Parathyroid adenoma (tissue), 2 donors: Measurements from ENCODE around the gene ZNF317.
"Not testable (repeated sequence)": the region's sequence is repeated elsewhere in the genome, so short reads cannot be mapped to it uniquely, and the experiment has no call there.

Experiments used
- H2AFZ ChIP-seq: fragments of 300-600 bp; sonication (generic); one replicate; pipeline ENCODE4 v1.7.0; 2017; ENCODE audit warnings: antibody characterized with exemption, mild to moderate bottlenecking
- H3K27ac ChIP-seq: fragments of 300-600 bp; sonication (generic); one replicate; pipeline ENCODE4 v1.7.0; 2017
- H3K27me3 ChIP-seq: fragments of 300-600 bp; sonication (generic); one replicate; pipeline ENCODE4 v1.7.0; 2017; ENCODE audit warnings: low read length; ENCODE audit not compliant: control insufficient read depth, insufficient read depth
- H3K36me3 ChIP-seq: fragments of 300-600 bp; sonication (generic); one replicate; pipeline ENCODE4 v1.7.0; 2017; ENCODE audit warnings: low read length; ENCODE audit not compliant: control insufficient read depth, insufficient read depth
- H3K4me1 ChIP-seq: fragments of 300-600 bp; sonication (generic); one replicate; pipeline ENCODE4 v1.7.0; 2017; ENCODE audit warnings: control low read depth
- H3K4me2 ChIP-seq: fragments of 300-600 bp; sonication (generic); one replicate; pipeline ENCODE4 v1.7.0; 2017; ENCODE audit warnings: low read length
- H3K4me3 ChIP-seq: fragments of 300-600 bp; sonication (generic); one replicate; pipeline ENCODE4 v1.7.0; 2017; ENCODE audit warnings: low read depth, low read length
- H3K79me2 ChIP-seq: fragments of 300-600 bp; sonication (generic); one replicate; pipeline ENCODE4 v1.7.0; 2017; ENCODE audit warnings: control low read depth
- H3K9ac ChIP-seq: fragments of 300-600 bp; sonication (generic); one replicate; pipeline ENCODE4 v1.7.0; 2017; ENCODE audit warnings: mild to moderate bottlenecking
- H3K9me3 ChIP-seq: fragments of 300-600 bp; sonication (generic); one replicate; pipeline ENCODE4 v1.7.0; 2017; ENCODE audit warnings: low read length; ENCODE audit not compliant: control insufficient read depth
- CTCF ChIP-seq: fragments of 300-600 bp; sonication (generic); IDR thresholded peaks from one replicate; pipeline ENCODE4 v1.7.0; 2017; ENCODE audit warnings: antibody characterized with exemption, mild to moderate bottlenecking
- donor health status: primary hyperparathyroidism.

ZNF317 gene

GRCh38 chr19:9178901-9179300 is 38.7 kb downstream of the ZNF317 start, which contains the start of gene OR7D2:
Gene OR7D2 (plus strand): TSS chr19:9178979. CDS start chr19:9185782, 6,803 bp downstream.
- Histone ChIP-seq H3K27ac (no peak within 1 kb of the TSS), H3K4me1 (no peaks in the 10 kb centered on the region), H3K27me3 (no peaks in the 10 kb centered on the region), H2AFZ (no peak within 1 kb of the TSS), H3K4me2 (no peak within 1 kb of the TSS), H3K36me3 (no peaks in the 10 kb centered on the region), H3K79me2 (no peaks in the 10 kb centered on the region), H3K4me3 (no peak within 1 kb of the TSS), H3K9me3 (no peaks in the 10 kb centered on the region), H3K9ac (no peak within 1 kb of the TSS)
- no peak for TF ChIP-seq CTCF

GRCh38 chr19:9183000-9183399 is 42.8 kb downstream of the ZNF317 start:
- no peak overlapping the region for H3K9ac ChIP-seq
- no peak overlapping the region for H3K27ac ChIP-seq
- TF ChIP-seq CTCF, result no peak
- H3K36me3 ChIP-seq, result no peaks in the 10 kb centered on the region
- H2AFZ ChIP-seq, result no peak overlapping the region
- H3K79me2 ChIP-seq, result no peaks in the 10 kb centered on the region
- H3K9me3 ChIP-seq, result no peaks in the 10 kb centered on the region
- H3K27me3 ChIP-seq, result no peaks in the 10 kb centered on the region
- H3K4me2 ChIP-seq, result no peak overlapping the region
- H3K4me1 ChIP-seq, result no peaks in the 10 kb centered on the region
- no peak overlapping the region for H3K4me3 ChIP-seq

- Histone ChIP-seq H3K79me2 (no peaks in the 10 kb centered on the region), H3K4me2 (no peak overlapping the region), H3K27me3 (no peaks in the 10 kb centered on the region), H2AFZ (no peak overlapping the region), H3K36me3 (no peaks in the 10 kb centered on the region), H3K4me1 (no peaks in the 10 kb centered on the region), H3K4me3 (no peak overlapping the region), H3K9me3 (no peaks in the 10 kb centered on the region), H3K9ac (no peak overlapping the region), H3K27ac (no peak overlapping the region)
- TF ChIP-seq CTCF, result no peak
Observed at GRCh38 chr19:9187191-9187590, 47.0 kb downstream of the ZNF317 start.

- Histone ChIP-seq H2AFZ (no peak overlapping the region), H3K4me2 (no peak overlapping the region), H3K4me3 (no peak overlapping the region), H3K9ac (no peak overlapping the region), H3K4me1 (no peaks in the 10 kb centered on the region), H3K79me2 (no peaks in the 10 kb centered on the region), H3K27ac (no peak overlapping the region), H3K36me3 (no peaks in the 10 kb centered on the region), H3K27me3 (no peaks in the 10 kb centered on the region), H3K9me3 (no peaks in the 10 kb centered on the region)
- no peak for TF ChIP-seq CTCF
Observed at GRCh38 chr19:9189535-9189934, 49.3 kb downstream of the ZNF317 start.

- H3K4me1 ChIP-seq, H3K4me2 ChIP-seq, H3K4me3 ChIP-seq, H3K9ac ChIP-seq, H3K36me3 ChIP-seq, H3K79me2 ChIP-seq, H3K9me3 ChIP-seq, H3K27me3 ChIP-seq, H2AFZ ChIP-seq, H3K27ac ChIP-seq: not testable (repeated sequence)
Observed at GRCh38 chr19:9198044-9198443, 57.8 kb downstream of the ZNF317 start.
